Cardiac atrium fibroblast (primary cell): Measurements from ENCODE around the gene PDCD6IP. TPM values are rescaled to one million over a fixed set of nuclear protein-coding genes. Genes with fewer than 3 reads are reported as not detected.

Source experiments
- total RNA-seq: library from RNA; depleted of rRNA; stranded (reverse); fragments of >200 nt; gene quantifications from 2 replicates; pipeline ENCODE4 v1.2.3, GENCODE V29; 2015

The PDCD6IP gene, protein sequence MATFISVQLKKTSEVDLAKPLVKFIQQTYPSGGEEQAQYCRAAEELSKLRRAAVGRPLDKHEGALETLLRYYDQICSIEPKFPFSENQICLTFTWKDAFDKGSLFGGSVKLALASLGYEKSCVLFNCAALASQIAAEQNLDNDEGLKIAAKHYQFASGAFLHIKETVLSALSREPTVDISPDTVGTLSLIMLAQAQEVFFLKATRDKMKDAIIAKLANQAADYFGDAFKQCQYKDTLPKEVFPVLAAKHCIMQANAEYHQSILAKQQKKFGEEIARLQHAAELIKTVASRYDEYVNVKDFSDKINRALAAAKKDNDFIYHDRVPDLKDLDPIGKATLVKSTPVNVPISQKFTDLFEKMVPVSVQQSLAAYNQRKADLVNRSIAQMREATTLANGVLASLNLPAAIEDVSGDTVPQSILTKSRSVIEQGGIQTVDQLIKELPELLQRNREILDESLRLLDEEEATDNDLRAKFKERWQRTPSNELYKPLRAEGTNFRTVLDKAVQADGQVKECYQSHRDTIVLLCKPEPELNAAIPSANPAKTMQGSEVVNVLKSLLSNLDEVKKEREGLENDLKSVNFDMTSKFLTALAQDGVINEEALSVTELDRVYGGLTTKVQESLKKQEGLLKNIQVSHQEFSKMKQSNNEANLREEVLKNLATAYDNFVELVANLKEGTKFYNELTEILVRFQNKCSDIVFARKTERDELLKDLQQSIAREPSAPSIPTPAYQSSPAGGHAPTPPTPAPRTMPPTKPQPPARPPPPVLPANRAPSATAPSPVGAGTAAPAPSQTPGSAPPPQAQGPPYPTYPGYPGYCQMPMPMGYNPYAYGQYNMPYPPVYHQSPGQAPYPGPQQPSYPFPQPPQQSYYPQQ
- total RNA-seq = 117 and 241 TPM in 2 replicates

DNA sequence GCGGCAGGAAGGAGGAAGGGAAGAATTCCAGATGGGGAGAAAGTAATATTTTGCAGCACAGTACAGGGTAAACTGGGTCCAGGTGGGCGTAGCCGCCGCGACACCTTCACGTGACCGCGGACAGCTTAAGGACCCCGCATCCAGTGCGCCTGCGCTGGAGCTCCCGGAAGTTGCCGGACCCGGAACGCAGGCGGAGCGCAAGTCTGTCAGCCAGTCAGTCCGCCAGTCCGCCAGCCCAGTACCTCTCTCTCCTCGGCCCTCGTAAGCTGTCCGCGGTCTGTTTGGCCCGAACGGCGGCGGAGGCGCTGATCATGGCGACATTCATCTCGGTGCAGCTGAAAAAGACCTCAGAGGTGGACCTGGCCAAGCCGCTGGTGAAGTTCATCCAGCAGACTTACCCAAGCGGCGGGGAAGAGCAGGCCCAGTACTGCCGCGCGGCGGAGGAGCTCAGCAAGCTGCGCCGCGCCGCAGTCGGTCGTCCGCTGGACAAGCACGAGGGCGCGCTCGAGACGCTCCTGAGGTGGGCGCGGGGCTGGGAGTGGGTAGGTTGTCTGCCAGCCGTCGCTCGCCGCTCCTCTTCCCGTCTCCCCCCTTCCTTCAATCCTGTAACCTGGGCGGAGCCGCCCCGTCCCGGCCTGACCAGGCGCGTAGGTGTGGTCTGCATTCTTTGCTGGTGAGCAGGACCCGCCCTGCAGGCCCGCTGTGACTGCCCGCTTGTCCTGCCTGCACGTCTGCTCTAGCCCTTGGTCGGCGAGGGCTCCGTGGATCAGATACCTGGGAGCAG lies at the start of gene PDCD6IP:
PDCD6IP (plus strand) TSS at position 213 of the 784 bp plus-strand sequence; CDS start at position 312, 99 bp downstream.

Other genes starting within 250 kb of the PDCD6IP start
- 16.8 and 19.1 TPM in 2 replicates for gene CLASP2, start 80.4 kb upstream of the PDCD6IP start, total RNA-seq